Loucy (cell line): ENCODE results near the gene FAM117A.

ENCODE experiments used
- H2AFZ ChIP-seq: fragments of 200-600 bp; sonication (generic); 2 replicates; pipeline ENCODE4 v1.6.0; 2016; ENCODE audit warnings: antibody characterized with exemption, mild to moderate bottlenecking, low read length, moderate library complexity
- H3F3A ChIP-seq: fragments of 200-600 bp; 2 replicates; pipeline ENCODE4 v1.6.0; 2016; ENCODE audit warnings: antibody characterized with exemption, low read depth, mild to moderate bottlenecking
- H3K27me3 ChIP-seq: fragments of 200-600 bp; sonication (generic); 2 replicates; pipeline ENCODE4 v1.6.1; 2014; ENCODE audit warnings: low read length, mild to moderate bottlenecking; ENCODE audit not compliant: insufficient read depth, poor library complexity, severe bottlenecking
- H3K36me3 ChIP-seq: fragments of 200-600 bp; sonication (generic); 2 replicates; pipeline ENCODE4 v1.6.1; 2016; ENCODE audit warnings: low read length; ENCODE audit not compliant: insufficient read depth
- H3K4me1 ChIP-seq: fragments of 200-600 bp; sonication (generic); 2 replicates; pipeline ENCODE4 v1.5.1; 2014; ENCODE audit warnings: low read length, mild to moderate bottlenecking; ENCODE audit not compliant: insufficient read depth, poor library complexity, severe bottlenecking
- H3K4me2 ChIP-seq: fragments of 200-600 bp; sonication (generic); 2 replicates; pipeline ENCODE4 v1.6.0; 2014; ENCODE audit warnings: antibody characterized with exemption, low read length, low read depth, mild to moderate bottlenecking; ENCODE audit not compliant: poor library complexity, severe bottlenecking
- H3K4me3 ChIP-seq: fragments of 200-600 bp; sonication (generic); 2 replicates; pipeline ENCODE4 v1.5.1; 2014; ENCODE audit warnings: low read length, mild to moderate bottlenecking, mixed read lengths; ENCODE audit not compliant: poor library complexity, severe bottlenecking
- H3K79me2 ChIP-seq: fragments of 200-600 bp; sonication (generic); 2 replicates; pipeline ENCODE4 v1.6.1; 2014; ENCODE audit warnings: low read length; ENCODE audit not compliant: insufficient read depth
- H3K9ac ChIP-seq: fragments of 200-600 bp; sonication (generic); 2 replicates; pipeline ENCODE4 v1.6.0; 2014; ENCODE audit warnings: mild to moderate bottlenecking, low read depth, low read length, moderate library complexity; ENCODE audit not compliant: poor library complexity, severe bottlenecking
- H3K9me2 ChIP-seq: fragments of 200-600 bp; sonication (generic); replicated peaks from 2 replicates; pipeline ENCODE4 v1.6.1; 2016; ENCODE audit warnings: low read depth, low read length, mixed read lengths
- H3K9me3 ChIP-seq: fragments of 200-600 bp; sonication (generic); 2 replicates; pipeline ENCODE4 v1.6.1; 2014; ENCODE audit warnings: mild to moderate bottlenecking, antibody characterized with exemption, low read length, low read depth; ENCODE audit not compliant: insufficient read depth
- H4K20me1 ChIP-seq: fragments of 200-600 bp; sonication (generic); 2 replicates; pipeline ENCODE4 v1.6.0; 2014; ENCODE audit warnings: antibody characterized with exemption, low read length, mild to moderate bottlenecking; ENCODE audit not compliant: insufficient read depth, poor library complexity, severe bottlenecking
- CTCF ChIP-seq: fragments of 200-600 bp; sonication (generic); conservative IDR thresholded peaks from 2 replicates; pipeline ENCODE4 v1.5.1; 2014; ENCODE audit warnings: mild to moderate bottlenecking, antibody characterized with exemption, low read length
- EZH2phosphoT487 ChIP-seq: fragments of 200-600 bp; IDR thresholded peaks from 2 replicates; pipeline ENCODE4 v1.6.1; 2018; ENCODE audit warnings: antibody characterized with exemption, mild to moderate bottlenecking, moderate library complexity, borderline replicate concordance

FAM117A gene

GRCh38 chr17:49757151-49757777 lies 6.7 kb downstream of the FAM117A start:
- Histone ChIP-seq H3K4me3 (peak overlapping the region; percentile 53), H3K36me3 (peaks cover 10% of the 10 kb centered on the region; the same call in 1 of the 2 replicates), H3K9me3 (no peaks in the 10 kb centered on the region), H2AFZ (no peak overlapping the region), H3K4me1 (peaks cover 84% of the 10 kb centered on the region), H4K20me1 (peaks cover 90% of the 10 kb centered on the region), H3K79me2 (peaks cover 99% of the 10 kb centered on the region), H3K9me2 (no peaks in the 10 kb centered on the region), H3K27me3 (no peaks in the 10 kb centered on the region), H3K4me2 (peak overlapping the region; percentile 74), H3F3A (peaks cover 3% of the 10 kb centered on the region), H3K9ac (peak overlapping the region; percentile 50)
- TF ChIP-seq EZH2phosphoT487: no peak
- TF ChIP-seq CTCF: no peak

- H2AFZ ChIP-seq: no peak overlapping the region
- peak overlapping the region; percentile 53 for H3K4me3 ChIP-seq
- peaks cover 13% of the 10 kb centered on the region; the same call in 1 of the 2 replicates for H3K36me3 ChIP-seq
- H3K27me3 ChIP-seq: no peaks in the 10 kb centered on the region
- H3K79me2 ChIP-seq: peaks cover 98% of the 10 kb centered on the region
- H3K9ac ChIP-seq: peak overlapping the region; percentile 50
- H3K9me3 ChIP-seq: no peaks in the 10 kb centered on the region
- H3K4me2 ChIP-seq: peak overlapping the region; percentile 74
- no peaks in the 10 kb centered on the region for H3K9me2 ChIP-seq
- H3F3A ChIP-seq: peaks cover 3% of the 10 kb centered on the region
- H3K4me1 ChIP-seq: peaks cover 80% of the 10 kb centered on the region
- peaks cover 87% of the 10 kb centered on the region for H4K20me1 ChIP-seq
- TF ChIP-seq CTCF (no peak), EZH2phosphoT487 (no peak)
Observed at GRCh38 chr17:49756323-49757150, 7.4 kb downstream of the FAM117A start.

GRCh38 chr17:49755663-49756283 lies 8.2 kb downstream of the FAM117A start:
- H3K4me2 ChIP-seq: peak overlapping the region; percentile 74

More at GRCh38 chr17:49755663-49756283, 8.2 kb downstream of the FAM117A start:
- Histone ChIP-seq H3K4me3 (peak overlapping the region; percentile 53), H4K20me1 (peaks cover 80% of the 10 kb centered on the region), H3K9me2 (no peaks in the 10 kb centered on the region), H2AFZ (no peak overlapping the region), H3K36me3 (peaks cover 13% of the 10 kb centered on the region; the same call in 1 of the 2 replicates), H3K9ac (peak overlapping the region; percentile 50), H3K27me3 (no peaks in the 10 kb centered on the region), H3K4me1 (peaks cover 80% of the 10 kb centered on the region), H3K9me3 (no peaks in the 10 kb centered on the region), H3F3A (peaks cover 3% of the 10 kb centered on the region), H3K79me2 (peaks cover 98% of the 10 kb centered on the region)
- TF ChIP-seq CTCF (no peak), EZH2phosphoT487 (no peak)
